ENCODE data around the gene ACTN2.

The ACTN2 gene

DNA sequence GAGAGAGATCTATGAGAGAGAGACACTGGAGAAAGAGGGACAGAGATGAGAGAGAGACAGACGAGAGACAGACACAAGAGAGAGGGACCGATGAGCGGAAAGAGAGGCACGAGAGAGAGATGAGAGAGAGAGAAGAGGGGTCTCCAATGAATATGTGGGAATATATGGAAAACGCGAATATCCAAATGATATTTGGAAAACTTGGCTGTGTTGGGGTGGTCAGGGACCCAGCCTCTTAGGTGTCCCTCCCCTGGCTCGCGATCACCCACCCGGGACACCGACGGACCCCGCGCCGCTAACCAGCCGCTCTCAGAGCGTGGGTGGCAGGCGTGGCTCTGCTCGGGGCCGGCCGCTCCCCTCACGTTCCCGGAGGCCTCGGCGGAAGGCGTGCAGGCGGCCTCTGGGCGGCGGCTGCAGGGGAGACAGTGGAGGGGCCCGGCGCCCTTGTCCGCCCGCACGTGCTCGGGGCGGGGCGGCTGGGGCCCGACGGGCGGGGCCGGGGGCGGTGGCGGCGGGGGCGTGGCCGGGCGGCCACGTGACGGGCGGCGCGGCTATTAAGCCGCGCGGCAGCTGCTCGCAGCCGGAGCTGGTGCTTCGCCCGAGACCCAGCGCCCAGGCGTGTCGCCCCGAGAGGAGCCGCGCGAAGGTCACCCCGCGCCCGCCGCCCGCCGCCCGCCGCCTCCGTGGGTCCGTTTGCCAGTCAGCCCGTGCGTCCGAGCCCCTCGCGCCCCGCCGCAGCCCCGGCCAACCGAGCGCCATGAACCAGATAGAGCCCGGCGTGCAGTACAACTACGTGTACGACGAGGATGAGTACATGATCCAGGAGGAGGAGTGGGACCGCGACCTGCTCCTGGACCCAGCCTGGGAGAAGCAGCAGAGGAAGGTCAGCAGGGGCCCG lies at the start of gene ACTN2:
Gene ACTN2, plus strand, starts transcription at position 583 of the 898 bp plus-strand sequence. Its CDS starts 175 bp downstream, at position 758.
- DNase-seq (ENCODE audit: low read depth): peak; percentile 20
- TF ChIP-seq, protein P1, sequence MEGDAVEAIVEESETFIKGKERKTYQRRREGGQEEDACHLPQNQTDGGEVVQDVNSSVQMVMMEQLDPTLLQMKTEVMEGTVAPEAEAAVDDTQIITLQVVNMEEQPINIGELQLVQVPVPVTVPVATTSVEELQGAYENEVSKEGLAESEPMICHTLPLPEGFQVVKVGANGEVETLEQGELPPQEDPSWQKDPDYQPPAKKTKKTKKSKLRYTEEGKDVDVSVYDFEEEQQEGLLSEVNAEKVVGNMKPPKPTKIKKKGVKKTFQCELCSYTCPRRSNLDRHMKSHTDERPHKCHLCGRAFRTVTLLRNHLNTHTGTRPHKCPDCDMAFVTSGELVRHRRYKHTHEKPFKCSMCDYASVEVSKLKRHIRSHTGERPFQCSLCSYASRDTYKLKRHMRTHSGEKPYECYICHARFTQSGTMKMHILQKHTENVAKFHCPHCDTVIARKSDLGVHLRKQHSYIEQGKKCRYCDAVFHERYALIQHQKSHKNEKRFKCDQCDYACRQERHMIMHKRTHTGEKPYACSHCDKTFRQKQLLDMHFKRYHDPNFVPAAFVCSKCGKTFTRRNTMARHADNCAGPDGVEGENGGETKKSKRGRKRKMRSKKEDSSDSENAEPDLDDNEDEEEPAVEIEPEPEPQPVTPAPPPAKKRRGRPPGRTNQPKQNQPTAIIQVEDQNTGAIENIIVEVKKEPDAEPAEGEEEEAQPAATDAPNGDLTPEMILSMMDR (IDR thresholded peaks at IDR 0.05; ENCODE audit: insufficient read depth, low read depth, low read length, missing control alignments): no peak
- peak within 1 kb of the TSS; percentile 22 for H3K4me3 ChIP-seq (ENCODE audit: low read length)

DNA sequence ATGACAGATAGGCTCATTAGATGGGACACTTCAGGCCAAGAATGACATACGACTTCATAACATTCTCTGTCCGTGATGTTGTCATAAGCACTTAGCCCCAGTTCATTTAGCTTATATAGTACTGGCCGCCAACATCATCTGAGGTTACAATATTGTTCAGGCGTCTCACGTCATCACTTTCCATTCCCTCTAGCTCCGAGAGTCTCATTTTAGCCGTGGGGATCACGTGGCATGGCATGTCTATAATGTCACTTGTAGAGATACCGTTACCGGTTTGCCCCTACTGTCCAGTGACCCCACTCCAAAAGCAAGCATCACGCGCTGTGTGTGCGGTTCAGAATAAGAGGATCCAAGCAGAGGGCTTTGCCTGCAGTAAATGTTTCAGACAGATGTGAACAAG lies 47.4 kb upstream of the ACTN2 start:
- TF ChIP-seq, protein P1 (IDR thresholded peaks at IDR 0.05; ENCODE audit: insufficient read depth, low read depth, low read length, missing control alignments): no peak

DNA sequence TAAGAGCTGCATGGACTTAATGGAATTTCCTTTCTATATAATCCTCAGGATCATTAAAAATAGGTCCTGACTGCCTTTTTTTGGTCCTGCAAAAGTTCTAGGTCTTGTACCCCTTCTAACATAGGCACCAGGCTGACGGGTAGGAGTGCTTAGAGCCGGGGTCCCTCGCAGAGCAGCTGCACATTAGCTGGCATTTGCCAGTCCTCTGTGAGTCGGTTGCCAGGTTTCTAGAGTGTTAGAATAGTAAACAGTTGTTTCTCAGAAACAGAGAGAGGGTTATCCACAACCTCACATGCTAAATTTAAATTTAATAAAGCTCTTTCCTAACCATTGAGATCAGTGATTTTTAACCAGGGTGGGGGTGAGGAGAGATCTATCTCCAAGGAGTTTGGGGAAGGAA lies 46.6 kb upstream of the ACTN2 start:
- no peak for DNase-seq (ENCODE audit: low read depth)
- TF ChIP-seq, protein P1 (IDR thresholded peaks at IDR 0.05; ENCODE audit: insufficient read depth, low read depth, low read length, missing control alignments): no peak
- H3K4me3 ChIP-seq (ENCODE audit: low read length): no peak overlapping the region

More for the DNA sequence above, 47.4 kb upstream of the ACTN2 start:
- H3K4me3 ChIP-seq (ENCODE audit: low read length): no peak overlapping the region
- no peak for DNase-seq (ENCODE audit: low read depth)

DNA sequence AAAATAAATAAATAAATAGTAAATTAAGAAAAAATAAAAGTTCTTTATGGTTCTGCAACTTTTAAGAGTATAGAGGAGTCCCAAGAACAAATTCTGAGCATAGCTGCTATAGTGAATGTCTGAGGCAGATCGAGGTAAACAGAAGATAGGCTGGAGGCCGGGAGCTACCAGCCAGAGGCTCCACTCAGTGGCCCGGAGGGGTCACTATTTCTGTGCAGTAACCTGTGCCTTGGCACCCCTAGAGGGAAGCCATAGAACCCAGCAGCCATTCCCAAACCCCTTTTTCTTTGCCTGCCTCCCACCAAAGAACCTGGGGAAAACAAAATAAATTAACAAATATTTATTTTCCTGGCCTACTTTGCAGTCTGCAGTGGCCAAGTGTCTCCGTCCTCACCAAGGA lies 43.5 kb upstream of the ACTN2 start:
- DNase-seq (ENCODE audit: low read depth): no peak
- TF ChIP-seq, protein P1 (IDR thresholded peaks at IDR 0.05; ENCODE audit: insufficient read depth, low read depth, low read length, missing control alignments): no peak
- H3K4me3 ChIP-seq (ENCODE audit: low read length): no peak overlapping the region

DNA sequence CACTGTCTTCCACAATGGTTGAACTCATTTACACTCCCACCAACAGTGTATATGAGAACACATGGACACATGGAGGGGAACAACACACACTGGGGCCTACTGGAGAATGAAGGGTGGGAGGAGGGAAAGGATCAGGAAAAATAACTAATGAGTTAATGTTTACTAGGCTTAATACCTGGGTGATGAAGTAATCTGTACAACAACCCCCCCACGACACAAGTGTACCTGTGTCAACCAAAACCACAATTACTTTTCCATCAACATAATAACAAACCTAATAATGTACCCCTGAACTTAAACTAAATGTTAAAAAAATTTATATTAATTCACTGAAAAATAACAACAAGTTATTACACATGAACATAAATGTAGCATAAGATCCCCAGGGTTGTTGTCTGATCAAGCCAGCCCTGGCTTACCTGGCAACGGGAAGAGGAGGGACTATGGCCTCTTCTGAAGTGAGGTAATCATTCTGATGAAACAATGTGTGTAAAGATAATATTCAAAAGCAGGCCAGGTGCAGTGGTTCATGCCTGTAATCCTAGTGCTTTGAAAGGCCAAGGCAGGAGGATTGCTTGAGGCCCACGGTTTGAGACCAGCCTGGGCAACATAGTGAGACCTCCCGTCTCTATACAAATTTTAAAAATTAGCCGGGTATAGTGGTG lies 41.2 kb upstream of the ACTN2 start:
- DNase-seq (ENCODE audit: low read depth): no peak
- TF ChIP-seq, protein P1 (IDR thresholded peaks at IDR 0.05; ENCODE audit: insufficient read depth, low read depth, low read length, missing control alignments): no peak
- H3K4me3 ChIP-seq (ENCODE audit: low read length): no peak overlapping the region

DNA sequence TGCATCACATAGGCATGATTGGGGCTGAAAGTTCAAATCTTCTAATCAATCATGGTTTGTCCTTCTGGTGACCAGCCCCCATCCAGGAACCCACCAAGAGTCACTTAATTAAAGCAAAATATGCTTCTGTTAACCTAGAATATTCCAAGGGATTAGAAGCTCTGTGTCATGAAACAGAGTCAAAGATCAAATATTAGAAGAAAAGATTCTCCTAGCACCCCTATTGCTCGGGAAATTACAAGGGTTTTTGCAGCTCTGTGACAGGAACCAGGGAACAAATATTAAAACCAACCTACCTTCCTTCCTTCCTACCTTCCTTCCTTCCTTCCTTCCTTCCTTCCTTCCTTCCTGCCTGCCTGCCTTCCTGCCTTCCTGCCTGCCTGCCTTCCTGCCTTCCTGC lies 31.8 kb upstream of the ACTN2 start:
- TF ChIP-seq, protein P1 (IDR thresholded peaks at IDR 0.05; ENCODE audit: insufficient read depth, low read depth, low read length, missing control alignments): no peak
- no peak for DNase-seq (ENCODE audit: low read depth)
- no peak overlapping the region for H3K4me3 ChIP-seq (ENCODE audit: low read length)

Measured in epithelial cell of esophagus (primary cell).